ENCODE data around the gene WDR4. TPM values are rescaled to one million over a fixed set of nuclear protein-coding genes. Genes with fewer than 3 reads are reported as not detected.

The WDR4 gene
- total RNA-seq, 1 experiment from 2014 or later = 35.4 TPM

DNA sequence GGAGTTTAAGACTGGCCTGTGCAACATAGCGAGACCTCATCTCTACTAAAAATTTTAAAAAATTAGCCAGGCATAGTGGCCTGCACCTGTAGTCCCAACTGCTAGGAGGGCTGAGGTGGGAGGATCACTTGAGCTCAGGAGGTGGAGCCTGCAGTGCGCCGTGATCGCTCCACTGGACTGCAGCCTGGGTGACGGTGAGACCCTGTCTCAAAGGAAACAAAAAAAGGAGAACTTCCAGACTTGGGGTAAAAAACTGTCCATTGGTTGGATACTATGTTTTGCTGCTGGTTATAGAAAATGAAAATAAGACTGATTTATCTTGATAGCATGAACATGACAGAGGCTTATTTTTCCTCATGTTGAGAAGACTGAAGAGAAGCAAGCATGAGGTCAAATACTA is 79.4 kb downstream of the WDR4 start:
- no peak for DNase-seq (ENCODE audit: low spot score)
- in situ Hi-C loops (cut with HindIII; ENCODE audit: low sequenced_read_pairs) = no loop called here

DNA sequence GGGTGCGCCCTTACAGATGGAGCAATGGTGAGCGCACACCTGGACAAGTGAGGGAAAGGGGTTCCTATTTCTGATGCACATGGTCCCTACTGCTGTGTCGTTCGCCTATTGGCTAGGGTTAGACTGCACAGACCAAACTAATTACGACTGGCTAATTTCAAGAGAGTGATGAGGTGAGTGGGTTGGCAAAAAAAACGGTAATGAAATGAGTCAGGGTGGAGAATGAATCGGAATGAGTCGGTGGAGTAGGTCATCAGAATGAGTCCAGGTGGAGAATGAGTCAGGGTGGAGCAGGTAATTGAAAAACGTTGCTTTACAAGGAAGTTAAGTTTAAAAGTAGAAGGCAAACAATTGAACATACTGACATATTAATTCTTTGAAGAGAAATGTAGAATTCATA is 79.8 kb downstream of the WDR4 start:
- no peak for DNase-seq (ENCODE audit: low spot score)
- in situ Hi-C loops (cut with HindIII; ENCODE audit: low sequenced_read_pairs) = no loop called here

Other genes starting within 250 kb of the WDR4 start
- 5.7 and 10.5 TPM in 2 replicates for gene PDE9A, start 225.9 kb downstream of the WDR4 start, total RNA-seq (2014; rRNA removed; shearing (Covaris generic))
- gene NDUFV3, start 13.8 kb upstream of the WDR4 start, total RNA-seq (2014; rRNA removed; shearing (Covaris generic)) = 45.5 and 47.9 TPM in 2 replicates
- gene ERVH48-1, start 46.1 kb upstream of the WDR4 start, total RNA-seq (2014; rRNA removed; shearing (Covaris generic)) = 0.06 and 0.20 TPM in 2 replicates
- gene PKNOX1, start 95.0 kb upstream of the WDR4 start, total RNA-seq (2014; rRNA removed; shearing (Covaris generic)) = 14.1 and 21.5 TPM in 2 replicates
- gene CBS, start 196.3 kb upstream of the WDR4 start, total RNA-seq (2014; rRNA removed; shearing (Covaris generic)) = 54.7 and 71.5 TPM in 2 replicates
- 32.6 and 94.1 TPM in 2 replicates for gene U2AF1, start 228.0 kb upstream of the WDR4 start, total RNA-seq (2014; rRNA removed; shearing (Covaris generic))